ENCODE measurements around the gene RASGEF1C.
"Not testable (repeated sequence)": the region's sequence is repeated elsewhere in the genome, so short reads cannot be mapped to it uniquely, and the experiment has no call there.

RASGEF1C gene

DNA sequence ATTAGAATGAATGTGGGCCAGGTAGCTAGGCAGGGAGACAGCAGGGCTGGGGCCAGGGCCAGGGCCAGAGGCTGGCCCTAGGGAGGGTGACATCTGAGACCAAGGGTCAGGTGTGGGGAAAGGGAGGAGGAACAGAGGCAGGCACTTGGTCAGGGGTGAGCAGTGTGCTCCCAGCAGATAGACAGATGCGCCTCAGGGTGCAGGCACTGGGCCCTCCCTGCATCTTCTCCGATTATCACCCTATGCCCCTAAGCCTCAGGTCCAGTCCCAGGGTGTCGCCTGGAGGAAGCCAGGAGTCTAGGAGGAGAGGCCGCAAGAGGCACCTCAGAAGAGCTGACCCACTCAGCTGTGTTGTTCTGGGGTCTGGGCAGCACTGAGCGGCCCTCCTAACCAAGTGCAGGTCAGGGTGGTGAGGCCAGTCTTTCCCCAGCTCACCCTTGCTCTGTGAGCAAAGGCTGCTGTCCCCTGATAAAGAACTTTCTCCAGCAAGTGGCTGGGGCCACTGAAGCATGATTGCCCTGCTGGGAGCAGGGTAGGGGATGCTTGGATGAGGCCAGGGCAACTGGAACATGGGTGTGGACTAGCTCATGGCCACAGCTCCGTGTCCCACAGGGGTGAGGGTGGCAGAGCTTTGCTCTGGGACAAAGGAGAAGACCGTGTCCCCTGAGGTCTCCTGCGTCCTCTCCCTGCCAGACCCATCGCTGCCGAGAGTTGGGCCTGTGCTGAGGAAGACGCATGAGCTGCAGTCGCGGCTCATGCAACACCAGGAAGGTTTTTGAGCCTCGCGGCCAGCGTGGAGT is 2.1 kb upstream of the RASGEF1C start:
- no peak for DNase-seq (ENCODE audit: low read depth, low spot score)

DNA sequence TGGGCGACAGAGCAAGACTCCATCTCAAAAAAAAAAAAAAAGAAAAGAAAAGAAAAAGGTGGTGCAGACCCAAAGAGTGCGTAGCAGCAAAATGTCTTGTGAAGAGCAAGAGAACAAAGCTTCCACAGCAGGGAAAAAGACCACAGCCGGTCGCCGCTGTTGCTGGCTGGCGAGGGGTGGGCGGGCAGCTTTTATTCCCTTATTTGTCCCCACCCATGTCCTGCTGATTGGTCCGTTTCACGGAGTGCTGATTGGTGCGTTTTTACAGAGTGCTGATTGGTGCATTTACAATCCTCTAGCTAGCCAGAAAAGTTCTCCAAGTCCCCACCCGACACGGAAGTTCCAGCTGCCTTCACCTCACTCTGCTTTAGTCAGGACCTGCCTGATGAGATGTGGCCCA is 1.1 kb upstream of the RASGEF1C start:
- not testable (repeated sequence) for DNase-seq (ENCODE audit: low read depth, low spot score)

DNA sequence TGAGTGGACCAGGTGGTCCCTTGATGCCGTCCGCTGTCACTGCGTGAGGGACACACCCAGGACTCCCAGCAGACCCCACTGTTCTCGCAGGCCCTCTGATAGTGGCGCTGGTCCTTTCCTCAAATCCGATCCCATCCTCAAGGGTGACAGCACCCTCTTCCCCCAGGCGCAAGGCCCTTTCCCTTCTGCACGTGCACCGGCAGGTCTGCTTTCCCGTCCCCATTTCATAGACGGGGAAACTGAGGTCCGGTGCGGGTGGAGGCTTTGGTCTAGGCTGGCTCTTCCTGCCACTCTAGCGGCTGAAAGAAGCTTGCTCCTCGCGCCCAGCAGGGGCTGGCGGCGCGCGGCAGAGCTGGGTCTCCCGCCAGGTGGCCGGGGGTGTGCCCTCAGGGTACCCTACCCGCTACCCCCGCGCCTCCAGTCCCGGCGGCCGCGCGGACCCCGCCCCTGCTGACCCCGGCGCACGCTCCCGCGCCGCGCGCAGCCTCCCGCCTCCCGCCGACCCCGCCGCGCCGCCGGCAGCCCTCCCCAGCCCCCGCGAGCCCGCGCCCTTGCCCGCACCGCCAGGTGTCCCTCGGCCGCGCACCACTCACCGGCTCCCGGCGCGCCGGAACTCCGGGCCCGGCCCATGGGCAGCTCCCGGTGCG is 453 bp downstream of the RASGEF1C start:
- no peak for DNase-seq (ENCODE audit: low read depth, low spot score)

DNA sequence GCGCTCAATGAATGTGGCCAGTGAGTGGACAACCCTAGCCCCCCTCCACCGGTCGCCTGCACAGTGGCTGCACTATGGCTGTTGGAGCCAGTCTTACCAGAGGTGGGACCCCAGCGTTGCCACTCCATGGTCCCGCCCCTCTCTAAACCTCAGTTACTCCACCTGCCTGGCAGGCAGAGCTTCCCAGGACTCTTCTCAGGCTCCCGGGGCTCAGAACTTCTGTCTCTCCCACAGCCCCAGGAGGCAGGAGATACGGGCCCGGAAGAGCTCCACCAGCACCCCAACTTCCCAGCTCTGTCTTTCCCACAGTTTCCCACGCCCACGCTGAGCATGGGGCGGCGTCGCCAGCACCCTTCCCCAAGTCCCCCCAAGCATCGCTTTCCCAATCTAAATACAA is 975 bp downstream of the RASGEF1C start:
- DNase-seq (ENCODE audit: low read depth, low spot score), result no peak

DNA sequence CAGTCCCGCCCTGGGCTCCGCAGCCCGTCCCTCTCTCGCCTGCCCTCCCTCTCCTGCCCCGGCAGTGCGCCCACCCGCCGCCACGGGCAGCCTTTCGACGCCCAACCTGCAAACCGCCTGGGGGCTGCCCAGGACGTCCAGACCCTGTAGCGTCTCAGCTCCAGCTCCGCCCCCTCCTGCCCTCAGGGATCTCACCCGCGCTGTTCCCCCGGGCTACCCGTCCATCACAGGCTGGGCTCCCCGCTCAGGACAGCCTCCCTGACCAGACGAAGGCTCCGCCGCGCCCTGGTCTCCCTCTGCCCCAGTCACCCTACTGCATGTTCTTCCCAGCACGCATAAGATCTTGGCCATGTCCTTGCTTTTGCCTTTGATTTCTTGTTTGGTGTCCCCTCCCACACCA is 1.4 kb downstream of the RASGEF1C start:
- no peak for DNase-seq (ENCODE audit: low read depth, low spot score)

DNA sequence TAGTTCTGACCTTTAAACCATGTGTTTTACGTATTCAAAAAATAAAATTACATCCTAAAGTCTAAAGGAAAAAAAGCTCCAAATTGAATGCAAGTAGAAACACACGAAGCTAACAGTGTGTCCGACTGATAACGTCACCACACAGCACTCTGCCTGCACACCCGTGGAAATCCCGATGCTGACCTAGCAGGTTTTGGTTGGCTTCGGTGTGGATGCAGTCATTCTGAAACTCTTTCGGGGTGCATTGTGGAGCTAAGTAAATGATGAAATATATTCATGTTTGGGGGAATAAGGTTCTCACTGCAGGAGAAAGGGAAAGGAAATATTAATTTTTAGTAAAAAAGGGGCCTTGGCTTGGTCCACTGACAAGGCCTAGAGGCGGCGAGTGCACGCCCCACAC is 2.0 kb downstream of the RASGEF1C start:
- DNase-seq (ENCODE audit: low read depth, low spot score), result no peak

DNA sequence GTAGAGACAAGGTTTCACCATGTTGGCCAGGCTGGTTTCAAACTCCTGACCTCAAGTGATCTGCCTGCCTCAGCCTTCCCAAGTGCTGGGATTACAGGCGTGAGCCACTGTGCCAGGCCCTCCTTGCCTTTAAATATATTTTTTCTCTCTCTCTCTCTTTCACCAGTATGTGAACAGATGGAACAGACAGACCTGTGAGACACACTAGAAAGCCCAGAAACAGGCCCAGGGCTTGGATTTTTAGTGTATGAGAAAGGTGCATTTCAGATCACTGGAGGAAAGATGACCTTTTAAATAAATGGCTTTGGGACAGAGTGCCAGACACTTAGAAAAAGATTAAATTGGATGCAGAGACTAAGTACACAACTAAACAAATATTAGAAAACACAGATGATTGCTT is 3.1 kb downstream of the RASGEF1C start:
- DNase-seq (ENCODE audit: low read depth, low spot score), result no peak

DNA sequence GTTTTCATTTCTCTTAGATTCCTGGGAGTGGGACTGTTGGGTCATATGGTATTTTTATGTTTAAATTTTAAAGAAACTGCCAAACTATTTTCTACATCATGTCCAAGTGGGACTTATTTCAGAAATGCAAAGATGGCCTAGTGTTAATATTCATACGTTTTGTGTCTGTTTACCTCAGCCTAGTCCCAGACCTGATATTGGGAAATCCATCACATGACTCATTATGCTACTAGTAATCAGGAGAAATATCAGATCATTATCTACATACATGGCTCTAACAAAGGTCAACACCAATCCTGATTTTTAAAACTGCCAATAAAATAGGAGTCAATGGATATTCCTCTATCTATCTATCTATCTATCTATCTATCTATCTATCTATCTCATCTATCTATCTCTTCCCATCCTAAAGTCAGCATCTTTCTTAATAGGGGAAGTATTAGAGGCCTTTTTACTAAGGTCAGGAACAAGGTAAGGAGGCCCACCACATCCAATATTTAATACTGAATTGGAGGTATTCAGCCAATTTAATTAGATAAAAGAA is 4.7 kb downstream of the RASGEF1C start:
- DNase-seq (ENCODE audit: low read depth, low spot score), result no peak

DNA sequence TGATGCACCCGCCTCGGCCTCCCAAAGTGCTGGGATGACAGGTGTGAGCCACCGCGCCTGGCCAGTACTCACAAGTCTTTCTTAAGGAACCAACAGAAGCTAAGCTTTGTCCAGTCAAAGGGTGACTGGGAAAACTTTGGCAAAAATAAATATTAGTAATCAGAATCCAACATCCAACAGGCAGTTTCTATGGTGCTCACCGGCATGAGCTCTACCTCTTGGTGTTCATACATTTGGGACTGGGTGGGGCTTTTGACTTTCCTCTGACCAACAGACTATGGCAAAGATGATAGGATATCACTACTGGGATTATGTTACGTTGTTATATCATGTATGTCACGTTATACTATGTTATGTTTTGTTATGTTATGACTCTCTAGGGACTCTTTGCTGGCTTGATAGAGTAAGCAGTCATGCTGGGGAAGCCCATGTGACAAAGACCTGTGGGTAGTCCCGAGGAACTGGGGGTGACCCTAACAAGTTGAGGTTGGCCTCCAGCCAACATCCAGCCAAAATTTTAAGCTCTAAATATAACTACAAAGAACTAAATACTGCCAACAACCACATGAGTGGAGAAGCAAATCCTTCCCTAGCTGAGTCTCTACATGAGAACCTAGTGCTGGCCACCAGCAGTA is 6.0 kb downstream of the RASGEF1C start:
- DNase-seq (ENCODE audit: low read depth, low spot score), result no peak

DNA sequence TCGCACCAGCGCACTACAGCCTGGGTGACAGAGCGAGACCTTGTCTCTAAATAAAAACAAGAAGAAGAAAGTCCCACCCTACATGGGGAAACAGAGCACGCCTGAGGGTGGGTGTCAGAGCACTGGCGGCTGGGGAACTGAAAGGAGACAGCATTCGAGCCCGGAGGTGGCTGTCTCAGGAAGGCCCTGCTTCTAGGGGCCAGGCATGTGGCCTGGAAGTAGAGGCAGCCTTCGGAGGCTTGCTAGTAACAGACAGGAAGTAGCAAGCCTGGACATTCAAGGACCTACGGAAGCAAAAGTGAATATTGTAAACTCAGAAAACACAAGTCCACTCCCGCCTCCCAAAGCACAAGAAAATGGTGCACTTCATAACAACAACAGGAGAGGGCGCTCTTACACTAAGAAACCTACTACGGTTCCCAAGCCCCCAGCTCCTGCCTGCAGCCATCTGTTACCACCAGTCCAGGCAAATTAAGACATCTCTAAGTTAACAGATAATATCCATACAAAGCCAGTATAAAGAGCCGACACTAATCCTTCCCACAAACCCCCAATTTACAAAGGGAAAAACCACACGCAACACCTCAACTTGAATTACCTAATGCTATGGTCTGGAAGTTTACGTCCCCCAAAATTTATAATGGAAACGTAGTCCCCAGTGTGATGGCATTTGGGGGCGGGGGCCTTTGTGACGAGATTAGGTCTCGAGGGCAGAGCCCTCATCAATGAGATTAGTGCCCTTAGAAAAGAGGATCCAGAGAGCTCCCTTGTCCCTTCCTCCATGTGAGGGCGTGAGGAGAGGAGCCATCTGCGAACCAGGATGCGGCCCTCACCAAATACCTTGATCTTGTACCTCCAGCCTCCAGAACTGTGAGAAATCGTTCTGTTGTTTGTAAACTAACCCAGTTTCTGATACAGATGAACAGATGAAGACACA is 7.7 kb downstream of the RASGEF1C start:
- no peak for DNase-seq (ENCODE audit: low read depth, low spot score)

DNA sequence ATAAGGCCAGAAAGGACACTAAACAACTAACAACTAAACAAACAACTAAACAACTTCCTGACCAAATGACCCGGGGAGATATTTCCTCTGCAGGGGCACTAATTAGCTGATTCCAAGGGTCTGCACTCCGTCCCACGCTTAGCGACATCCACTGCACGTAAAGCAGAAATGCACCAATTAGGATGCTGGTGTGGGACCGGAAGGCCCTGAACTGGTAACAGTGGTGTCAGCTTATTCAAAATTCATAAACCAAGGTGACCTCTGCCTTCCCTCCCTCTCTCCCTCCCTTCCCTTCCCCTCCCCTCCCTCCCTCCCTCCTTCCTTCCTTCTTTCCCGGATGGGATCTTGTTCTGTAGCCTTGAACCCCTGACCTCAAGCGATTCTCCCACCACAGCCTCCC is 9.6 kb downstream of the RASGEF1C start:
- no peak for DNase-seq (ENCODE audit: low read depth, low spot score)

DNA sequence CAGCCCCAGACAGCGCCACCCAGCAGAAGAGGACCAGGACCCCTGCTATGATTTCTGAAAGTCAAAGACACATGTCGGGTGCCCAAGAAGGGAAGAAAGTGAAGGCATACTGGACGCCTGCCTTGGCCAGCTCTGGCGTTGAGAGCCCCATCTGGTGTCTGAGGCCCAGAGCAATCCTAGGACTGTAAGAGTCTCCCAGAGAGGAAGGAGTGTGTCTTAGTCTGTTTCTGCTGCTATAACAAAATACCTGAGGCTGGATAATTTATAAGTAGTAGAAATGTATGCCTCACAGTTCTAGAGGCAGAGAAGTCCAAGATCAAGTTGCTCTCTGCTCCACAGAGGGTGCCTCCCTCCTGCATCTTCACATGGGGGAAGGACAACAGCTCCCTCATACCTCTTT is 10.8 kb downstream of the RASGEF1C start:
- DNase-seq (ENCODE audit: low read depth, low spot score), result no peak

DNA sequence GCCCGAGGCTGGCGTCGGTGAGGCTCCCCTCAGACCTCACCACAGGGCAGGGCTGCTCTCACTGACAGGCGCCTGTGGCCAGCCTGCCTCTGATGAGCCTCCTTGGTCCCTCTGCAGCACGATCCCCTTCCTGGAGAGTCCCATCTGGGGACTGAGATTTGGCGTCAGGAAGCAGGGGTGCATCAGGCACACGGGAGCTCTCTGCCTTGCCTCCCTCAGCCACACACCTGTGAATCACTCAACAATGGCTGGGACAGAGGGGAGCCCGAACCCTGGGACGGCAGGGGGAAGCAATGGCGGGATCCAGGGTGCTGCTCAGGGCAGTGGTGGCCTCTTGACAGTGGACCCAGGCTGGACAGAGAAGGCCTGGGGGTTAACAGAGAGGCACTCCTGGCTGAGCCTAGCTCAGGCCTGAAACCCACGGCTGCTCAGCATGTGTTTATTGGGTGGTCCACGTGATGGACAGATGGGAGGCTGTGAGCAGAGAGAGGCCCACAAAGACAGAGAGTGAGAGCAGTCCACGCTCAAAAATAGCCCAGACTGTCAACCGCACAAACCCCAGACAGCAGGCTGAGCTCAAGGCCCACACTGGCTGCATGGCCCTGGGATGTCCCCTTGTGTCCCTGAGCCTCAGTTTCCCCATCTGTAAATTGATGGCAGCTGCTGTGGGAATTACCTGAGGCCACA is 11.9 kb downstream of the RASGEF1C start:
- no peak for DNase-seq (ENCODE audit: low read depth, low spot score)

DNA sequence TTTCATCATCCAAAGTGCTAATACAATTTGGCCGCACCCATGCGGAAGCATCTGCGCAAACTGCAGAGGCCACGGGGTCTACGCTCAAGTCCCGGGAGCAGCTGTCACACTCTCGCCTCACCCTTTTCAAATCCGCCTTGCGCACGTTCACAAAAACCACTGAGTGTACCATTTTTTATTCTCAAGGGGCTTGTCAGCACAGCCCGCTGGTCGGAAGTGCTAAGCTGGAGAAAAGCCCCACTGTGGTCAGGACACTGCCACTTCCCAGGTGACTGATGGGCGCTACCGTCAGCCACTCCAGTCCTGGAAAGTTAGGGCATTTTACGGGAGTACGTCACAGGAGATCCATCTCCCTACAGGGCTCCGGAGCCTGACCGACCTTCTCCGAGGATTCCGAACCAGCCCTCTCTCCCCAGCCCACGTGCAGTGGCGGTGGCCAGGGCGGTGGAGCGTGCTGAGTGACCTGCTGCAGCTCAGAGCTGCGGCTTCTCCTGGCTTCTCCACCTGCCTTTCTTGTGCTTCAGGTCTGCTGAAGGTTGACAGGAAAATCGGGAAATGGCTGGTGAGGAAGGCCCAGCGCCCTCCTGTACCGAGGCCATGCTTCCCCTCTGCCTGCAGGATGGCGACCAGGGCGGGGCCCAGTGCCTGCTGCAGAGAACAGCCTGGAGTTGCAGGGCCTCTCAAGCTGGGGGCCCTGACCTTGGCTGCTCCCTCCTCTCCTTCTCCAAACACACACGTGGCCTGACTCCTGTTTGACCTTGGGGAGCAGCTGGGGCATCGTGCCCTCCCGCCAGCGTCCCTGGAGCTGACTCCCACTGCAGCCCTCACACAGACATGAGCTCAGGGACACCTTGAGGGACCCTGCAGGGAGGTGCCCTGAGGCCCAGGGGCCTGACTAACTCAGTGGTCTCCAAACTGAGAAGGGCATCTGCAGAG is 14.3 kb downstream of the RASGEF1C start:
- DNase-seq (ENCODE audit: low read depth, low spot score), result no peak

DNA sequence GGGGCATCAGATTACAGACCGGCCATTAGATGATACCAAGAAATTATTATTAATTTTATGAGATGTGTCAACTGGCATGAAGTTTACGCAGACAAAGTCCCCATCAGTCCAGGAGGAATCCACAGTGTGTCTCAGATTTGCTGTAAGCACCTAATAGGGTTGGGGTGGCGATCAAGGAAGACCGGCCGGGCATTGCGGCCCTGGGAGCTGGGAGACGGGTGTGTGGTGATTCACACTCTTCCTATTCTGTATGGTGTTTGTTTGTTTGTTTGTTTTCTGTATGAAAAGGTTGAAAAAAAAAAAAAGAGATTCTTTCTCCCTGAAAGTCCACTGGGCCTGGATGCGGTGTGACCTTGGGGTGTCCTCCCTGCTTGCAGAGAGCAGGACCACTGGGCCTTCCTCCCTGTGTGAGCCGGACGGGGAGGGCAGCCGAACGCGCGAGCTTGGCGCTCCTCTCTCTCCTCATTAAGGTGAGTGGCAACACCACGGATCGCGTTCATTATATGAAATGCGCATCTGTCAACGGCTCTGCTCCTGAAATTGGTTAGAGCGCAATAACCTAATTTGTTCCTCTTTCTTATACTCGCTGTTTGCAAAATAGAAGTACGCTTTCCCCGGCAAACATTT is 15.1 kb downstream of the RASGEF1C start:
- DNase-seq (ENCODE audit: low read depth, low spot score), result no peak

DNA sequence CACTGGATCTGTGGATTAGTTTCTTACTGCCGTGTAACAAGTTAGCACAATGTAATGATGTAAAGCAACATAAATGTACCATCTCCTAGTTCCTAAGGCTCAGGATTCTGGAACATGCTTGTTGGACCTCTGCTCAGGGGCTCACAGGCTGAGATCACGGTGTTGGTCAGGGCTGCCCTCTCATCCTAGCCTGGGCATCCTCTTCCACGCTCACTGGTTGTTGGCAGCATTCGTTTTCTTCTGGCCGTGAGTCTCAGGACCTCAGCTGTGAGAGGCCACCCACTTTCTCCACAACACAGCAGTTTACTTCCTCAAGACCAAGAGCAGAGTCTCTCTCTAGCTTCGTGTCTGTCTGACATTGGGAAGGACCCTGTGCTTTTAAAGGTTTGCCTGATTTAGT is 17.3 kb downstream of the RASGEF1C start:
- DNase-seq (ENCODE audit: low read depth, low spot score), result no peak

DNA sequence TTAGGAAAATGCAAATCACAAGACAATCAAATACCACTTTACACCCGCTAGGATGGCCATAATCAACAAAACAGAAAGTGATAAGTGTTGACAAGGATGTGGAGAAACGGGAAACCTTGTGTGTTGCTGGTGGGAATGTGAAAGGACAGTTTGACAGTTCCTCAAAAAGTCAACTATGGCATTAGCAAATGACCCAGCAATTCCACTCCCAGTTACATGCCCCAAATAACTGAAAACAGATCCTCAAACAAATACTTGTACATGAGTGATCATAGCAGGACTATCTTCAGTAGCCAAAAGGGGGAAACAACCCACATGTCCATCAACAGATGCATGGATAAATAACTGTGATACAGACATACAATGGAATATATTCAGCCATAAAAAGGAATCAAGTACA is 21.2 kb downstream of the RASGEF1C start:
- no peak for DNase-seq (ENCODE audit: low read depth, low spot score)

DNA sequence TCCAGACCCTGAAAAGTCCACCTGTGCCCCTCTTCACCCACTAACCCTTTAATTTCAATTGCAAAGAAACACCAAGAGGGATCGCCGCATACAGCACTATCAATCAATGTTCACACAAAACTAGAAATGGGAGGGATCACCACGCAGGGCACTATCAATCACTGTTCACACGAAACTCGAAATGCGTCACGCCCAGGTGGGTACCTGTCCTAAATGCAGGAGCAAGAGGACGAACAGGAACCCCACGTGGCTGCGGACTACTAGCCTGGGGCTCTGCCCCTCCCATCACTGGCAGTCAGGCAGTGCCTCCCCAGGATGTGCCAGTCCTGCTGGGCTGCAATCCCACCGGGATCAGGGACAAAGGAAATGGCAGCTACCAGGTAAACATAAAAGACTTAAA is 28.2 kb downstream of the RASGEF1C start:
- no peak for DNase-seq (ENCODE audit: low read depth, low spot score)

DNA sequence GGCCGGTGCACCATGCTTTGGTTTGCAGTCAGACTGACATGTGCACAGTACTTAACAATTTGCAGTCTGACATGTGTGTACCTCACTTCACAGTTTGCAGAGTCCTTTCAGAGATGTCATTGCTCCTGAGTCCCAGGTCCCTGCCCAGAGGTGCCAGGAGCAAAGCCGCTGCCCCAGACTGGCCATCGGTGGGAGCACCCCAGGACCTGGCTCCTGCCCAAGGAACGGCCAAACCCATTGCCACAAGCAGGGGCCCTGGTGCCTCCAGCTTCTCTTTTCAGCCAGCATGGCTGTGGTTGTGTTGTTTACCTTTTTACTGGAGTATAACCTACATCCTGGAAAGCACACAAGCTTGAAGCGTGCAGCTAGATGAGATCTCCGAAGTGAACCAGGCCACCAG is 28.6 kb downstream of the RASGEF1C start:
- DNase-seq (ENCODE audit: low read depth, low spot score), result no peak
